ENCODE measurements around the gene GPR32.
"Not testable (repeated sequence)": the region's sequence is repeated elsewhere in the genome, so short reads cannot be mapped to it uniquely, and the experiment has no call there.

GPR32 gene

DNA sequence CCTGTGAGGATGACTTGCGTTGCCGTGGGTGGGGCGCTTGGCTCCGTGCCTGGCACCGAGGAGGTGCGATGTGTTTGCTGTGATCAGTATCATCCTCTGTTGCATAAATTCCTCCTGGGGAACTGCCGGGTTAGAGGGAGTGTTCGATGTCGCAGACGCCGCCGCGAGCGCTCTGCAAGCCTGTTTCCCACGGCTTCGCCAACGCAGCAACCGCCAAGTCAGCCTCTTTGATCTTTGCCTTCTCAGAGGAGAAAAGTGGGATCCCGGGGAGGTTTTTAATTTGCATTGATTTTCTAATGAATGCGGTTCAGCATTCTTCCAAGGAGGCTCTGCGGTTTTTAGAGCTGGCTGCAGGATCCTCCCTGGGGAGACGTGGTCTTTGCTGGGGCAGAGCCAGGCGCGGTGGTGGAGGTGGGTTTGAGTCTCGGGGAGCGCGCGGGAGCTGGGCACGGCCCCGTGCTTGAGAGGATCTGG, 7.6 kb downstream of the GPR32 start:
- POLR2A ChIA-PET = interaction anchor here (1.0 kb wide), 1 partner anchor 26 kb away, joined by 3 read pairs; no protein-coding TSS in a partner anchor
- no peak for DNase-seq (ENCODE audit: extremely low spot score)
- CTCF ChIA-PET = interaction anchor here (0.6 to 0.8 kb wide), 2 partner anchors 54 to 402 kb away, joined by 3 to 6 read pairs; partner anchors contain the start of gene NR1H2
- TF ChIP-seq ELF4 (IDR thresholded peaks at IDR 0.05) (no peak), NFRKB (IDR thresholded peaks at IDR 0.05) (no peak), HDGF (IDR thresholded peaks at IDR 0.05; ENCODE audit: borderline replicate concordance) (no peak), FOXK2 (IDR thresholded peaks at IDR 0.05) (no peak), ZNF384 (IDR thresholded peaks at IDR 0.05) (no peak), BHLHE40 (IDR thresholded peaks at IDR 0.05; ENCODE audit: borderline replicate concordance) (no peak), SP1 (IDR thresholded peaks at IDR 0.05) (no peak), ARNT (IDR thresholded peaks at IDR 0.05) (no peak), L3MBTL2 (conservative IDR thresholded peaks at IDR 0.05) (no peak), FOXA1 (IDR thresholded peaks at IDR 0.05) (no peak), FOXM1 (IDR thresholded peaks at IDR 0.05; ENCODE audit: borderline replicate concordance) (no peak), TARDBP (IDR thresholded peaks at IDR 0.05) (no peak), CTBP1 (IDR thresholded peaks at IDR 0.05; ENCODE audit: borderline replicate concordance) (no peak), LEF1 (IDR thresholded peaks at IDR 0.05; ENCODE audit: borderline replicate concordance) (no peak), SUZ12 (IDR thresholded peaks at IDR 0.05) (no peak)
- TF ChIP-seq, protein P1, sequence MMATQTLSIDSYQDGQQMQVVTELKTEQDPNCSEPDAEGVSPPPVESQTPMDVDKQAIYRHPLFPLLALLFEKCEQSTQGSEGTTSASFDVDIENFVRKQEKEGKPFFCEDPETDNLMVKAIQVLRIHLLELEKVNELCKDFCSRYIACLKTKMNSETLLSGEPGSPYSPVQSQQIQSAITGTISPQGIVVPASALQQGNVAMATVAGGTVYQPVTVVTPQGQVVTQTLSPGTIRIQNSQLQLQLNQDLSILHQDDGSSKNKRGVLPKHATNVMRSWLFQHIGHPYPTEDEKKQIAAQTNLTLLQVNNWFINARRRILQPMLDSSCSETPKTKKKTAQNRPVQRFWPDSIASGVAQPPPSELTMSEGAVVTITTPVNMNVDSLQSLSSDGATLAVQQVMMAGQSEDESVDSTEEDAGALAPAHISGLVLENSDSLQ (IDR thresholded peaks at IDR 0.05) = no peak

DNA sequence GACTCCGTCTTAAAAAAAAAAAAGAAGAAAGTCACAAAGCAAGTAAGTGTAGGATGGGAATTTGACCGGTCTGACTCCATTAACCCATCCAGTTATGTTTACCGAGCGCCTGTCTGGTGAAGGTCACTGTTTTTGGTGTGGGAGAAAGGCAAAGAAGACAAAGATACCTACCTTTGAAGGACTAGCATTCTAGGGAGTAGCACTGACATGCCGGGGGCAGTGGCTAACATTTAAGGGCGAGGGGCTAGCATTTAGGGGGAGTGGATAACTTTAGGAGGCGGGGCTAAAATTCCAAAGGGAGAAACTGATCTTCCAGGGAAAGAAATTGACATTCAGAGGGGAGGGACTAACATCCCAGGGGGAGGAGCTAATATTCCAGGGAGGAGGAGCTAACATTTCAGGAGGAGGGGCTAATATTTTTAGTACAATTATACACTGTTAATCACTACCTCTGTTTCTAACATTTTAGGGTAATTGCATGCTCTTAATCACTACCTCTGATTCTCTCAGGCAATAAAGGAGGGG, 8.7 kb downstream of the GPR32 start:
- ChIA-PET POLR2A (interaction anchor here (0.8 to 2.5 kb wide), 6 partner anchors 19 to 74 kb away, joined by 3 to 12 read pairs (median 3); no protein-coding TSS in a partner anchor), CTCF (interaction anchor here (0.8 to 2.4 kb wide), 5 partner anchors 18 to 223 kb away, joined by 3 to 12 read pairs (median 4); no protein-coding TSS in a partner anchor)
- no peak for DNase-seq (ENCODE audit: extremely low spot score)
- no peak for TF ChIP-seq TARDBP (IDR thresholded peaks at IDR 0.05)
- TF ChIP-seq LEF1 (IDR thresholded peaks at IDR 0.05; ENCODE audit: borderline replicate concordance) = no peak
- TF ChIP-seq CTBP1 (IDR thresholded peaks at IDR 0.05; ENCODE audit: borderline replicate concordance) = no peak
- no peak for TF ChIP-seq HDGF (IDR thresholded peaks at IDR 0.05; ENCODE audit: borderline replicate concordance)
- TF ChIP-seq, protein P1 (IDR thresholded peaks at IDR 0.05) = no peak
- TF ChIP-seq SUZ12 (IDR thresholded peaks at IDR 0.05) = no peak
- TF ChIP-seq SP1 (IDR thresholded peaks at IDR 0.05) = no peak
- no peak for TF ChIP-seq L3MBTL2 (conservative IDR thresholded peaks at IDR 0.05)
- no peak for TF ChIP-seq BHLHE40 (IDR thresholded peaks at IDR 0.05; ENCODE audit: borderline replicate concordance)
- TF ChIP-seq NFRKB (IDR thresholded peaks at IDR 0.05) = no peak
- no peak for TF ChIP-seq FOXM1 (IDR thresholded peaks at IDR 0.05; ENCODE audit: borderline replicate concordance)
- TF ChIP-seq ELF4 (IDR thresholded peaks at IDR 0.05) = no peak
- no peak for TF ChIP-seq ZNF384 (IDR thresholded peaks at IDR 0.05)
- TF ChIP-seq FOXA1 (IDR thresholded peaks at IDR 0.05) = no peak
- no peak for TF ChIP-seq ARNT (IDR thresholded peaks at IDR 0.05)
- TF ChIP-seq FOXK2 (IDR thresholded peaks at IDR 0.05) = no peak

DNA sequence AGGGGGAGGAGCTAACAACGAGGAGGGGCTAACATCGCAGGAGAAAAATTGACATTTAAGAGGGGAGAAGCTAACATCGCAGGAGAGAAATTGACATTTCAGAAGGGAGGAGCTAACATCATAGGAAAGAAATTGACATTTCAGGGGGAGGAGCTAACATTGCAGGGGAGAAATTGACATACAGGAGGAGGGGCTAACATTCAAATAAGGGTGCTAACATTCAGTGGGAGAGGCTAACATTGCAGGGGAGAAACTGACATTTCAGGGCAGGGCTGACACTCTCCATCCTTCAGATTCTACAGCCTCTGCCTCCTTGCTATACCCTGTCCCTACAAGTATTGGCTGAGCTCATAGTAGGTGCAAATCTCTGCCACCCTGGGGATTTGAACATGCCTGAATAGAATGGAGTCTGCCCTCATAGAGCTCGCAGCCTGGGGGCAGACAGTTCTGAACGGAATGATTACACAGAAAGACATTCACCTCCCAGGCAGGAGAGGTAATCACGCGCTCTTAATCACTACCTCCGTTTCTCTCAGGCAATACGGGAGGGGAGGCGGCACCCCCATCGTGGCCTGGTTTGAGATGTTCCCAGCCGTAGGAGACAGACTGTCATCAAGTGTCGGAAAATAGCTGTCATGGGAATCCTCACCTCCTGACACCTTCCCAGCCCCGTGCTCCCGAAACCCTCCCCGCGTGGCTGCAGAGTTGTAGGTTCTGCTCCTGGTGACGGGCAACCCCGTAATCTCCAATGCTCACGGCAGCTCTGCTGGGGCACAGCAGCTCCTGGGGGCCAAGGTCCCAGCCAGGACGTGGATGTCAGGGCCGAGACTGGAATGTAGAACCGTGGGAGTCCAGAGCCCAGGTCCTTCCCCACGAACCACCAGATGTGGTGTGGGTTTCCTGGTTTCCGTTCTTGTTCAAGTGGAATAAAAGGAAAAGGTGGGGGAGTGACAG, 9.5 kb downstream of the GPR32 start:
- ChIA-PET CTCF (interaction anchor here (0.8 to 2.4 kb wide), 6 partner anchors 17 to 224 kb away, joined by 3 to 12 read pairs (median 4); no protein-coding TSS in a partner anchor), POLR2A (interaction anchor here (0.8 to 2.5 kb wide), 5 partner anchors 20 to 74 kb away, joined by 3 to 12 read pairs (median 3); no protein-coding TSS in a partner anchor)
- DNase-seq (ENCODE audit: extremely low spot score) = no peak
- TF ChIP-seq BHLHE40 (IDR thresholded peaks at IDR 0.05; ENCODE audit: borderline replicate concordance) = no peak
- TF ChIP-seq CTBP1 (IDR thresholded peaks at IDR 0.05; ENCODE audit: borderline replicate concordance) = no peak
- TF ChIP-seq HDGF (IDR thresholded peaks at IDR 0.05; ENCODE audit: borderline replicate concordance) = no peak
- TF ChIP-seq SUZ12 (IDR thresholded peaks at IDR 0.05) = no peak
- no peak for TF ChIP-seq FOXM1 (IDR thresholded peaks at IDR 0.05; ENCODE audit: borderline replicate concordance)
- TF ChIP-seq SP1 (IDR thresholded peaks at IDR 0.05) = no peak
- no peak for TF ChIP-seq L3MBTL2 (conservative IDR thresholded peaks at IDR 0.05)
- no peak for TF ChIP-seq LEF1 (IDR thresholded peaks at IDR 0.05; ENCODE audit: borderline replicate concordance)
- no peak for TF ChIP-seq FOXK2 (IDR thresholded peaks at IDR 0.05)
- TF ChIP-seq TARDBP (IDR thresholded peaks at IDR 0.05) = no peak
- TF ChIP-seq ARNT (IDR thresholded peaks at IDR 0.05) = no peak
- TF ChIP-seq ZNF384 (IDR thresholded peaks at IDR 0.05) = no peak
- no peak for TF ChIP-seq NFRKB (IDR thresholded peaks at IDR 0.05)
- no peak for TF ChIP-seq FOXA1 (IDR thresholded peaks at IDR 0.05)
- TF ChIP-seq, protein P1 (IDR thresholded peaks at IDR 0.05) = no peak
- TF ChIP-seq ELF4 (IDR thresholded peaks at IDR 0.05) = no peak

DNA sequence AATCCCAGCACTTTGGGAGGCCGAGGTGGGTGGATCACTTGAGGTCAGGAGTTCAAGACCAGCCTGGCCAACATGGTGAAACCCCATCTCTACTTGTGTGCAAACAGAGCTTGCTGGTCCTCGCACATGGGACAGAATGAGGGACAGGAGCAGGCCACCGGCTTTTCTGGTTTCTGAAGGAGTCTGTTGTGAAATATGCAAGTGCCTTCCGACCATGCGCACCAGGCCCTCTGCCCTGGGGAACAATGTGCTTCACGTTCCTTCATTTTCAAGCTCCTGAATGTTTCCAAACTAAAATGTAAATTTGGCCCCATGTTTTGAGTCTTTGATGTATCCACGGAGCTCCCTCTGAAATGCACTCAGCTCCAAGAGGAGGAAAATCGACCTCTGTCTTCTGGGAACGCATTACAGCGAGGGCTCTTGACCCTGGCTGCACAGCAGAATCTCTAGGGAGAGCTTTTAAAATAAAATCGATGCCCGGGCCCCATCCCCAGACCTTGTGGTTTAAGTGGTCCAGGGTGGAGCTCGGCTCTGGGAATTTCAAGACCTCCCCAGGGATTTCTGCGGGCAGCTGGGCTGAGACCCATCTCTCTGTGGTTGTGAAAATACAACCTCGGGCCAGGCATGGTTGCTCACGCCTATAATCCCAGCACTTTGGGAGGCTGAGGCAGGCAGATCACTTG, 10.6 kb downstream of the GPR32 start:
- ChIA-PET CTCF (interaction anchor here (0.7 to 2.4 kb wide), 6 partner anchors 31 to 111 kb away, joined by 3 to 12 read pairs (median 4); no protein-coding TSS in a partner anchor), POLR2A (interaction anchor here (2.5 kb wide), 1 partner anchor 56 kb away, joined by 12 read pairs; no protein-coding TSS in a partner anchor)
- DNase-seq (ENCODE audit: extremely low spot score) = no peak
- no peak for TF ChIP-seq NFRKB (IDR thresholded peaks at IDR 0.05)
- no peak for TF ChIP-seq FOXK2 (IDR thresholded peaks at IDR 0.05)
- no peak for TF ChIP-seq HDGF (IDR thresholded peaks at IDR 0.05; ENCODE audit: borderline replicate concordance)
- no peak for TF ChIP-seq TARDBP (IDR thresholded peaks at IDR 0.05)

DNA sequence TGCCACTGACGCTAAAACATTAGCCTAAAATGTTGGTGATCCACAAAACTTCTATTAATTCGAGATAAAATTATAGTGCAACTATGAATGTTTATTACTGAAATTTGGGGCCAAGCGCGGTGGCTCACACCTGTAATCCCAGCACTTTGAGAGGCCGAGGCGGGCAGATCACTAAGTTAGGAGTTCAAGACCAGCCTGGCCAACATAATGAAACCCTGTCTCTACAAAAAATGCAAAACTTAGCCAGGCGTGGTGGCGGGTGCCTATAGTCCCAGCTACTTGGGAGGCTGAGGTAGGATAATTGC, 13.5 kb downstream of the GPR32 start:
- CTCF ChIA-PET = interaction anchor here (0.6 to 0.8 kb wide), 2 partner anchors 80 to 571 kb away, joined by 3 to 5 read pairs; no protein-coding TSS in a partner anchor
- not testable (repeated sequence) for DNase-seq (ENCODE audit: extremely low spot score)
- POLR2A ChIA-PET = interaction anchor here (2.0 kb wide), 1 partner anchor 11 kb away, joined by 4 read pairs; no protein-coding TSS in a partner anchor

All from HEK293T (cell line).